AG04449 (cell line): Measurements from ENCODE around the gene CCDC61.

Source experiments
- CTCF ChIA-PET: fragments of 350-600 bp; formaldehyde crosslinking; extraction: SDS; loops from one replicate; lab custom pipeline; 2021; ENCODE audit warnings: antibody characterized with exemption; lab: Yijun Ruan, JAX
- POLR2A ChIA-PET: fragments of 400-600, 350-600 bp; formaldehyde crosslinking; extraction: SDS; loops from one replicate; lab custom pipeline; 2020; ENCODE audit warnings: antibody characterized with exemption, inconsistent platforms; lab: Yijun Ruan, JAX
- DNase-seq: peaks from one replicate; pipeline ENCODE4 v3.0.0-alpha.2; 2010; ENCODE audit warnings: low read depth, low spot score
- H3K4me3 ChIP-seq: 2 replicates; pipeline ENCODE4 v1.5.1; 2011; ENCODE audit warnings: low read depth, mild to moderate bottlenecking, control low read depth, low read length
- CTCF ChIP-seq: IDR thresholded peaks from one replicate; pipeline ENCODE4 v1.5.1; 2011; ENCODE audit warnings: mild to moderate bottlenecking, moderate library complexity, low read length, control low read depth, inconsistent platforms; ENCODE audit not compliant: insufficient read depth; ENCODE audit errors: missing control alignments

The CCDC61 gene

DNA sequence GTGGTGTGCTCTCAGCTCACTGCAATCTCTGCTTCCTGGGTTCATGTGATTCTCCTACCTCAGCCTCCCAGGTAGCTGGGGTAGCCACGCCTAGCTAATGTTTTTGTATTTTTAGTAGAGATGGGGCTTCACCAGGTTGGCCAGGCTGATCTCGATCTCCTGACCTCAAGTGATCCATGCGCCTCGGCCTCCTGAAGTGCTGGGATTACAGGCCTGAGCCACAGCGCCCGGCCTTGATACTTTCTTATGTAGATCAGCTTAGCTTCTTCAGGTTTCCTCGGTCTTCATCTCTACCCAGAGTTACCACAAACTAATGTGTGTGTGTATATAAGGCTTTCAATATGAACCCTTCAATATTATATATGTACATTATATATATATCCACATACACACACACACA, 9.9 kb upstream of the CCDC61 start:
- H3K4me3 ChIP-seq, result no peak overlapping the region
- no peak for DNase-seq
- CTCF ChIA-PET, result interaction anchor here (1.1 kb wide), 1 partner anchor 10 kb away, joined by 3 read pairs; the partner anchor contains the start of gene CCDC61
- POLR2A ChIA-PET, result no interaction called here
- no peak for TF ChIP-seq CTCF

DNA sequence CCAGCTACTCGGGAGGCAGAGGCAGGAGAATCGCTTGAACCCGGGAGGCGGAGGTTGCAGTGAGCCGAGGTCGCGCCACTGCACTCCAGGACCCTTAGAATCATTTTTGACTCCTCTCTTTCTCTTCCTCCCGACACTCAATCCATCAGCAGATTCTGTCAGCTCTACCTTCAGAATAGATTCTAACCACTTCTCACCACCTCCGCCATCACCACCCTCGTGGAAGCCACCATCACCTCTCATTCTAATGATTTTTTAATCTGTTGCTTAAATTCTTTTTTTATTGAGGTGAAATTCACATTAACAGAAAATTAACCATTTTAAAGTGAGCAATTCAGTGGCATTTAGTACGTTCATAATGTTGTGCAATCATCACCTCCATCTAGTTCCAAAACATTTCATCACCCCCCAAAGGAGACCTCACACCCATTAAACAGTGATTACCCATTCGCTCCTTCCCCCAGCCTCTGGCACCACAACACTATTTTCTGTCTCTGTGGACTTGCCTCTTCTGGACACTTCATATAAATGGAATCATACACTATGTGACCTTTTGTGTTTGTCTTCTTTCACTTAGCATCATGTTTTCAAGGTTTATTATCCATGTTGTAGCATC, 5.0 kb upstream of the CCDC61 start:
- H3K4me3 ChIP-seq, result no peak overlapping the region
- POLR2A ChIA-PET, result no interaction called here
- CTCF ChIA-PET, result no interaction called here
- DNase-seq, result no peak
- TF ChIP-seq CTCF, result no peak

GRCh38 chr19:45994456-45994997, 740 bp upstream of the CCDC61 start:
- DNase-seq, result no peak
- peak overlapping the region; percentile 64 for H3K4me3 ChIP-seq
- CTCF ChIA-PET, result interaction anchor here (0.7 to 2.7 kb wide), 7 partner anchors 9 to 286 kb away, joined by 3 to 24 read pairs (median 3); no protein-coding TSS in a partner anchor
- no peak for TF ChIP-seq CTCF
- POLR2A ChIA-PET, result interaction anchor here (0.9 to 1.2 kb wide), 3 partner anchors 31 to 92 kb away, joined by 3 to 4 read pairs (median 3); partner anchors contain the start of gene MYPOP

DNA sequence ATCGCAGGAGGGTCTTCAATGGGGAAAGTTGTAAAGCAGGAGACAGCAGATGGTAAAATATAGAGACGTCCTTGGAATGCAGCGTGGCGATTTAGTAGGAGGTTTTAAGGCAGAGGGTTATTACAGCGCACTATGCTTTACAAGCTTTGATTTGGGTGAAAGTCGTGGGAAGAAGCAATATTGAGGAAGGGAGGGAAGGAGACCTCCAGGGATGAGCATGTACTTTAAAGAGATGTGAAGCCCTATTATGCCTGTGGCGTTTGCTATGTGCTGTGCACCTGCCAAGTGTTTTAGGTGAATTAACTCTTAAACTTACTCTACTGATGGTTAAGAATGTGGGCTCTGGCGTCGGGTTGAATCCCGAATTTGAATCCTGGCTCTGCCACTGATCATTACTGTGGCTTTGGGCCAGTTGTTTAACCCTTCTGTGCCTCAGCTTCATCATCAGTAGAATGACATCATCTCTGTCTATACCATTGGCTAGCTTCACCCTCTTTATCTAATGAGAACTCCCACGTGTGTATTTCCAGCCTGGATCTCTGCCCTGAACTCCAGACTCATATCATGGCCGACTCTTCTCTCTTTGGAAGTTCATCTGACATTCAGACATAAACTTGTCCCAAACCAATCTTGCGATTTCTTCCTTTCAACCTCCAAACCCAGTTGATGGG, 583 bp downstream of the CCDC61 start:
- no peak for TF ChIP-seq CTCF
- CTCF ChIA-PET, result interaction anchor here (0.9 to 2.7 kb wide), 4 partner anchors 10 to 33 kb away, joined by 3 to 24 read pairs (median 8); no protein-coding TSS in a partner anchor
- POLR2A ChIA-PET, result interaction anchor here (0.6 to 0.9 kb wide), 4 partner anchors 30 to 134 kb away, joined by 3 to 8 read pairs (median 4); partner anchors contain the start of gene MYPOP
- DNase-seq, result no peak
- H3K4me3 ChIP-seq, result peak overlapping the region; percentile 89

DNA sequence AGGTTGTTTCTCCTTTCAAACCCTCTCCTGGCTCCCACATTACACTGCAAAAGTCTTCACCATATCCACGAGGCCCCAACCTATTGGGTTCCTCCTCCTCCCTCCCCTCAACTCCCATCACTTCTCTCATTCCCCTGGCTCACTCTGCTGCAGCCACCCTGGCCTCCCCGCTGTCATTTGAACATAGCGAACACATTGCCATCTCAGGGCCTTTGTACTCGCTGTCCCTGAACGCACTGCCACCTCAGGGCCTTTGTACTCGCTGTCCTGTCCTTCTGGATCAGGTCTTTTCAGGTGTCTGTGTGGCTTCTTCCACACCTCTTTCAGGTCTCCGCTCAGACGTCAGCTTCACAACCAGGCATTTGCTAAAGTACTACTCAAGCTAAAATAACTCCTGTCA, 1.7 kb downstream of the CCDC61 start:
- DNase-seq, result no peak
- POLR2A ChIA-PET, result no interaction called here
- no peak for TF ChIP-seq CTCF
- CTCF ChIA-PET, result interaction anchor here (1.4 to 2.7 kb wide), 3 partner anchors 13 to 31 kb away, joined by 4 to 24 read pairs (median 9); no protein-coding TSS in a partner anchor
- no peak overlapping the region for H3K4me3 ChIP-seq

DNA sequence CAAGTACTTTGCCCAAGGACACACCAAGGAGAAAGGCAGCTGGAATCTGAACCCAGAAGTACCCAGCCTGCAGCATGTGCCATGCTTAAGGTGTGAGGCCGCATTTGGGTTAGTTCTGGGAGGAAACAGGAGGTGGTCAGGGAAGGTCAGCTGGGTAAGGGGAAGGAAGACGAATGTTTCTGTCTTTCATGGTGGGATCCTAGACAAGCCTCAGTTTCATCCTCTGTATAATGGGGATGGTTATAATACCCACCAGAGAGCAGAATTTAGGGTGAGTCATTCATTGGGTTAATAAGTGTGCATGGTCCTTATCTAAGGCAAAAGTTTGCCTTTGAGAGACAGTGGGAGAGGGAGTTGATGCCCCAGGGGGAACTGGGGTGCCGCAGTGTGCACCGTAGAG, 3.6 kb downstream of the CCDC61 start:
- CTCF ChIA-PET, result interaction anchor here (0.5 to 4.8 kb wide), 9 partner anchors 11 to 349 kb away, joined by 3 to 32 read pairs (median 3); no protein-coding TSS in a partner anchor
- no peak overlapping the region for H3K4me3 ChIP-seq
- DNase-seq, result no peak
- POLR2A ChIA-PET, result no interaction called here
- TF ChIP-seq CTCF, result no peak
